LNCaP clone FGC (cell line): Measurements from ENCODE around the gene MEG3.

Experiments used
- DNase-seq: peaks from one replicate; pipeline ENCODE4 v3.0.0-alpha.2; 2011; ENCODE audit warnings: low read depth
- H3K4me3 ChIP-seq: 2 replicates; pipeline ENCODE4 v1.5.1; 2011; ENCODE audit warnings: mild to moderate bottlenecking, low read depth, low read length, control low read depth
- CTCF ChIP-seq: IDR thresholded peaks from 2 replicates; pipeline ENCODE4 v1.5.1; 2012; ENCODE audit warnings: mild to moderate bottlenecking; ENCODE audit not compliant: control insufficient read depth, insufficient read depth; ENCODE audit errors: extremely low read depth

Gene MEG3

DNA sequence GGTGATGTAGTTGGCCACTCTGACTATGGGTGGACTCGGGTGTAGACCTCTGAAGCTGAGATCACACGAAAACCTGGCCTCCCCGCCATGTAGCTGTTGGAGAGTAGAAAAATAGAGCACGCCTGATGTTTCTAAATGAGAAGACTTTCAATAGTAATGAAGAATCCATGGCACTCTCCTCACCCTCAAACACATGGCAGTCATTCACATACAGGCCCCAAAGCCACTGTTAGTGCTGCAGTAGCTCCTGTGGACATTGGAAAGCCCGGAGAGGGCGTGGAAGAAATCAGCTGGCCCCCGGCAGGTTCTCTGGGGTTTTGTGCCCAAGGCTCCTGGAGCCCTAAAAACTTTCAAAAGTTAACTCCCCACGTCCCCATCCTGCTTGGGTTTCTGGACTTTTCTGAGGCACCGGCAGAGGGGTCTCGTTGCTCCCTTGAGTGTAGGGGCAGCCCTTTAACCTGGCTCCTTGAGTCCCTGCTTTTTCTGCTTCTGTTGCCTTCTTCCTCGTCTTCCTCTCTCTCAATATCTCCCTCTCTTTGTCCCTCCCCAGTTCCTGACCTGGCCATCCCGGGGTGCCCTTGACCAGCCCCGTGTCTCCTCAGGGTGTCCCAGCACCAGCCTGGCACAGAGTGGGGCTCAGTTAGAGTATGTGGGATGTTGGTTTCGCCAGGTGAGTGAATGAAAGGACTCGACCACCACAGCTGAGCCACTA is 8.3 kb downstream of the MEG3 start:
- TF ChIP-seq CTCF: no peak
- no peak overlapping the region for H3K4me3 ChIP-seq
- DNase-seq: no peak

- TF ChIP-seq CTCF: no peak
- H3K4me3 ChIP-seq: no peak overlapping the region
- no peak for DNase-seq
These were observed 9.1 kb downstream of the MEG3 start for GRCh38 chr14:100834794-100835547.

- no peak for TF ChIP-seq CTCF
- DNase-seq: no peak
- no peak overlapping the region for H3K4me3 ChIP-seq
These were observed 9.8 kb downstream of the MEG3 start for GRCh38 chr14:100835548-100836310.

DNA sequence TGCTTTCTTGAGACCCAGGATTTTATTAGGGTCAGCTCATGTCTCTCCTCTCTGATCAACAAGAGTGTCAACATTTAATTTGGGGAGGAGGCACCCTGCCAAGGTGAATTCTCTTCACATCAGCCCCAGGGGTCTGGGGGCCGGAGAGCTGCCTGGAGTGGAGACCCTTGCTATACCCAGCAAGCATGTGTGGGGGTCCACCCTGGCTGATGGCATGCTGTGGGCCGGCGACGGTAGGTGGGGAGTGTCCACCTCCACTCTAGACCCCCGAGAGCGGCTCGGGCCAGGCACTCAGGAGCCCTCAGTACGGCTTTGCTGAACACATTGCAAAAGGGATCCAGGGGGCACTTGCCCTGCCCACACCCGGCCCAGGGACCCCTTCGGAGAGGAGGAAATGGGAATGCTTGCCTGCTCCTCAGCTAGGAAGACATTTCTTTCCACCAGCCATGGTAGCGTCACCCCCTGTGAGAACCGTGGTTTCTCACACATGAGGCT is 10.4 kb downstream of the MEG3 start:
- no peak overlapping the region for H3K4me3 ChIP-seq
- TF ChIP-seq CTCF: no peak

DNA sequence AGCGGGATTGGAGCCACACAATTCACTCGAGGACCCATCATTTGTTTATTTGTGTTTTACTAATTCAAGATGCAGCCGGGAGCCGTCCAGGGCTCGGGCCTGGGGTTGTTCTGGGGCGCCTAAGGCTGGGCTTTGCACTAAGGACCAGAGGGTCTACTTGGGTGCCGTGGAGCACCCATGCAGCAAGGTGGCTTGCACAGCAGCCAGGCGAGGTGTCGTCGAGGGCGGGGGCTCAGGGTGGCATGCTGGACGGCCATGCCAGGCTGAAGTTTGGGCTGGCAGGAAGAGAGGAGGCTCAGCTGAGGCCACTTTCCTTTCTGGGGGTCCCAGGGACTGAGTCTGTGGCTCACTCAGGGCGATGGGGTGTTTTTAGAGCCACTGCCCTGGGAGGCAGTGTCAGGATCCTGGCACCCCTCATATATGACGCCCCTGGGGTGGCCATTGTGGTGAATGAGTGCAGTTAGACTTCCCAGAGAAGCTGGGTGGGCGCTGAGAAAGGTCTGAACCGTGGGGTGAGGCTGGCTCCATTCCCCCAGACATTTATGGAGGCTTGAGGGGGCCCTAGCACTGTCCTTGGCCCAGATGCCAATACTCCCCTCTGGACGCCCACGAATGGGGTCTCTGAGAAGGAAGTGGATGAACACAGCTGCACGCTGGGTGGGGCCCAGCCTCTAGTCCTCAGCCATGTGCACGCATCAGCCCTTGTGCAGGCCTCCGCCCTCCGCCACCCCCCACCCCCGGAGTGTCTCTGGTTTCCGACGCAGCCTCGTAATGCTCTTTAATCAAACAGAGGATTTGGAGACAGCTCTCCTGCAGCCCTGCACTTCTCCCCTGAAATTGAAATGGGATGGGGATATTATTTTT is 11.3 kb downstream of the MEG3 start:
- no peak for TF ChIP-seq CTCF
- no peak for DNase-seq
- no peak overlapping the region for H3K4me3 ChIP-seq

More for the DNA sequence above, 10.4 kb downstream of the MEG3 start:
- no peak for DNase-seq

GRCh38 chr14:100837805-100838350 is 12.0 kb downstream of the MEG3 start:
- no peak for DNase-seq
- TF ChIP-seq CTCF: no peak
- H3K4me3 ChIP-seq: no peak overlapping the region
